ENCODE data around the gene OSBPL1A.
A peak's percentile ranks its signal among the peaks of the same experiment; 100 is the strongest.

The OSBPL1A gene

DNA sequence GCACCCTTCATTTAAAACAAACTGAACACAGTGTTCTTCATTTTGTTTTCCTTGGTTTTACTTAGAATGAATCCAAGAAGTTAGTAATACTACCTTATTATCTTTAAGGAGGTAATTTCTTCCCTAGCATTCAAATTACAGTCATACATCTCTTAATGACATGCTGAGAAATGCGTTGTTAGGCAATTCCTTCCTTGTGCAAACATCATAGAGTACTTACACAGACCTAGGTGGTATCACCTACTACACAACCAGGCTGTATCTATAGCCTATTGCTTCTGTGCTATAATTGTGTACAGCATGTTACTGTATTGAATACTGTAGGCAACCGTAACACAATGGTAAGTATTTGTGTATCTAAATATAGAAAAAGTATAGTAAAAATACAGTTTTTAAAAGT lies 267.1 kb downstream of the OSBPL1A start:
- Histone ChIP-seq H3K4me1 (ENCODE audit: insufficient read depth, insufficient read length) (no peaks in the 10 kb centered on the region), H3K27me3 (ENCODE audit: insufficient read depth, insufficient read length) (no peaks in the 10 kb centered on the region), H3K4me3 (ENCODE audit: insufficient read length, low read depth) (no peak overlapping the region), H3K9ac (ENCODE audit: insufficient read length, low read depth) (no peak overlapping the region), H3K36me3 (ENCODE audit: insufficient read depth, insufficient read length, low read length) (no peaks in the 10 kb centered on the region), H3K9me3 (ENCODE audit: insufficient read depth, low read length) (no peaks in the 10 kb centered on the region)
- TF ChIP-seq YY1 (IDR thresholded peaks at IDR 0.05; ENCODE audit: insufficient read depth, insufficient read length) (no peak), ZNF274 (IDR thresholded peaks at IDR 0.05; ENCODE audit: low read depth, low read length) (no peak), SUZ12 (IDR thresholded peaks at IDR 0.05; ENCODE audit: extremely low read depth, insufficient read depth, insufficient read length) (no peak)
- DNase-seq (ENCODE audit: low read depth, low spot score), result no peak

DNA sequence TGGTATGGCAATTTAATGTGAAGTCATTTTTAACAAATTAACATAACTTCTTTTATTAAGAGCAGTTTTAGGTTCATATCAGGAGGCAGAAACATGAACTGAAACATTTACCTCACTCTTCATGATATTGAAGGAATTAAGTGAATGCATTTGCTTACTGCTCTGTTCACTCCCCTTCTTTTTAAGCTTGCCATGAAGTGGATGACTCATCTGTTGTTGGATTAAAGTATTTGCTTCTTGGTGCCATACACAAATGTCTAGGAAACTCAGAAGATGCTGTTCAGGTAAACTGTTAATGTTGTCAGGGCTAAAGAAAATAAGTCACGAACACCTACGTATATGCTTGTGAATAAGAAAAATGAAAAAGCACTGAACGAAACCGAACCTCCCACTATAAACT lies 268.9 kb downstream of the OSBPL1A start:
- no peaks in the 10 kb centered on the region for H3K4me1 ChIP-seq (ENCODE audit: insufficient read depth, insufficient read length)
- no peaks in the 10 kb centered on the region for H3K9me3 ChIP-seq (ENCODE audit: insufficient read depth, low read length)
- no peak overlapping the region for H3K4me3 ChIP-seq (ENCODE audit: insufficient read length, low read depth)
- DNase-seq (ENCODE audit: low read depth, low spot score), result no peak
- no peaks in the 10 kb centered on the region for H3K27me3 ChIP-seq (ENCODE audit: insufficient read depth, insufficient read length)
- TF ChIP-seq SUZ12 (IDR thresholded peaks at IDR 0.05; ENCODE audit: extremely low read depth, insufficient read depth, insufficient read length) (no peak), ZNF274 (IDR thresholded peaks at IDR 0.05; ENCODE audit: low read depth, low read length) (no peak), YY1 (IDR thresholded peaks at IDR 0.05; ENCODE audit: insufficient read depth, insufficient read length) (no peak)
- H3K9ac ChIP-seq (ENCODE audit: insufficient read length, low read depth), result no peak overlapping the region
- H3K36me3 ChIP-seq (ENCODE audit: insufficient read depth, insufficient read length, low read length), result no peaks in the 10 kb centered on the region

GRCh38 chr18:24127735-24128134 lies 269.9 kb downstream of the OSBPL1A start:
- no peak overlapping the region for H3K4me3 ChIP-seq (ENCODE audit: insufficient read length, low read depth)
- no peak for DNase-seq (ENCODE audit: low read depth, low spot score)
- no peaks in the 10 kb centered on the region for H3K36me3 ChIP-seq (ENCODE audit: insufficient read depth, insufficient read length, low read length)
- TF ChIP-seq SUZ12 (IDR thresholded peaks at IDR 0.05; ENCODE audit: extremely low read depth, insufficient read depth, insufficient read length) (no peak), YY1 (IDR thresholded peaks at IDR 0.05; ENCODE audit: insufficient read depth, insufficient read length) (no peak), ZNF274 (IDR thresholded peaks at IDR 0.05; ENCODE audit: low read depth, low read length) (no peak)
- H3K27me3 ChIP-seq (ENCODE audit: insufficient read depth, insufficient read length), result no peaks in the 10 kb centered on the region
- no peaks in the 10 kb centered on the region for H3K9me3 ChIP-seq (ENCODE audit: insufficient read depth, low read length)
- H3K9ac ChIP-seq (ENCODE audit: insufficient read length, low read depth), result no peak overlapping the region
- H3K4me1 ChIP-seq (ENCODE audit: insufficient read depth, insufficient read length), result no peaks in the 10 kb centered on the region

GRCh38 chr18:24126155-24126961 lies 271.3 kb downstream of the OSBPL1A start:
- DNase-seq (ENCODE audit: low read depth, low spot score), result no peak

DNA sequence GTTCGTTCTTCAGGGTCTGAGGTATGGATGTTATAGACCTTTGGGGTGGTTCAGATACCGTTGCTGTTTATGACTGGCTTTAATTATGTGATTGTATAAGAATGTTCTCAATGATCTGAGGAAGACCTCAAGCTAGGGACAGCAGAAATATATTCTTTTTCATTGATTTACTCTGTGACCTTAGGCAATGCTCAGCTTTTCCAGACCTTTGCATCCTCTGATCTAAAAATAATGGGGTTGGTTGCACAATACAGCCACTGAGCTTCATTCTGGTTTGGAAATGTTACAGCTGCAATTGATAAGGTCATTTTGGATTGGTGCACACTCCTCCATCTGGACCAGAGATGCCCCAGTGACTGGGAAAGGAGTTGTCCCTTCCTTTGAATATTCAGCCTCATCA lies 276.0 kb downstream of the OSBPL1A start:
- DNase-seq (ENCODE audit: low read depth, low spot score), result no peak
- no peaks in the 10 kb centered on the region for H3K36me3 ChIP-seq (ENCODE audit: insufficient read depth, insufficient read length, low read length)
- H3K9me3 ChIP-seq (ENCODE audit: insufficient read depth, low read length), result no peaks in the 10 kb centered on the region
- no peak overlapping the region for H3K4me3 ChIP-seq (ENCODE audit: insufficient read length, low read depth)
- H3K9ac ChIP-seq (ENCODE audit: insufficient read length, low read depth), result no peak overlapping the region
- H3K27me3 ChIP-seq (ENCODE audit: insufficient read depth, insufficient read length), result no peaks in the 10 kb centered on the region
- TF ChIP-seq YY1 (IDR thresholded peaks at IDR 0.05; ENCODE audit: insufficient read depth, insufficient read length) (no peak), SUZ12 (IDR thresholded peaks at IDR 0.05; ENCODE audit: extremely low read depth, insufficient read depth, insufficient read length) (no peak), ZNF274 (IDR thresholded peaks at IDR 0.05; ENCODE audit: low read depth, low read length) (no peak)
- H3K4me1 ChIP-seq (ENCODE audit: insufficient read depth, insufficient read length), result no peaks in the 10 kb centered on the region

More at GRCh38 chr18:24126155-24126961, 271.3 kb downstream of the OSBPL1A start:
- Histone ChIP-seq H3K4me3 (ENCODE audit: insufficient read length, low read depth) (no peak overlapping the region), H3K27me3 (ENCODE audit: insufficient read depth, insufficient read length) (no peaks in the 10 kb centered on the region), H3K9ac (ENCODE audit: insufficient read length, low read depth) (no peak overlapping the region), H3K36me3 (ENCODE audit: insufficient read depth, insufficient read length, low read length) (no peaks in the 10 kb centered on the region), H3K4me1 (ENCODE audit: insufficient read depth, insufficient read length) (no peaks in the 10 kb centered on the region), H3K9me3 (ENCODE audit: insufficient read depth, low read length) (no peaks in the 10 kb centered on the region)
- TF ChIP-seq SUZ12 (IDR thresholded peaks at IDR 0.05; ENCODE audit: extremely low read depth, insufficient read depth, insufficient read length) (no peak), YY1 (IDR thresholded peaks at IDR 0.05; ENCODE audit: insufficient read depth, insufficient read length) (no peak), ZNF274 (IDR thresholded peaks at IDR 0.05; ENCODE audit: low read depth, low read length) (no peak)

GRCh38 chr18:24120676-24121075 lies 276.9 kb downstream of the OSBPL1A start:
- Histone ChIP-seq H3K4me1 (ENCODE audit: insufficient read depth, insufficient read length) (no peaks in the 10 kb centered on the region), H3K27me3 (ENCODE audit: insufficient read depth, insufficient read length) (no peaks in the 10 kb centered on the region), H3K9me3 (ENCODE audit: insufficient read depth, low read length) (no peaks in the 10 kb centered on the region), H3K36me3 (ENCODE audit: insufficient read depth, insufficient read length, low read length) (no peaks in the 10 kb centered on the region), H3K4me3 (ENCODE audit: insufficient read length, low read depth) (no peak overlapping the region), H3K9ac (ENCODE audit: insufficient read length, low read depth) (no peak overlapping the region)
- TF ChIP-seq ZNF274 (IDR thresholded peaks at IDR 0.05; ENCODE audit: low read depth, low read length) (no peak), YY1 (IDR thresholded peaks at IDR 0.05; ENCODE audit: insufficient read depth, insufficient read length) (no peak), SUZ12 (IDR thresholded peaks at IDR 0.05; ENCODE audit: extremely low read depth, insufficient read depth, insufficient read length) (no peak)
- no peak for DNase-seq (ENCODE audit: low read depth, low spot score)

GRCh38 chr18:24118750-24119577 lies 278.7 kb downstream of the OSBPL1A start:
- Histone ChIP-seq H3K4me3 (ENCODE audit: insufficient read length, low read depth) (no peak overlapping the region), H3K9me3 (ENCODE audit: insufficient read depth, low read length) (no peaks in the 10 kb centered on the region), H3K4me1 (ENCODE audit: insufficient read depth, insufficient read length) (no peaks in the 10 kb centered on the region), H3K9ac (ENCODE audit: insufficient read length, low read depth) (no peak overlapping the region), H3K36me3 (ENCODE audit: insufficient read depth, insufficient read length, low read length) (no peaks in the 10 kb centered on the region), H3K27me3 (ENCODE audit: insufficient read depth, insufficient read length) (no peaks in the 10 kb centered on the region)
- peak; percentile 65 for DNase-seq (ENCODE audit: low read depth, low spot score)
- TF ChIP-seq SUZ12 (IDR thresholded peaks at IDR 0.05; ENCODE audit: extremely low read depth, insufficient read depth, insufficient read length) (no peak), ZNF274 (IDR thresholded peaks at IDR 0.05; ENCODE audit: low read depth, low read length) (no peak), YY1 (IDR thresholded peaks at IDR 0.05; ENCODE audit: insufficient read depth, insufficient read length) (no peak)
